COLO668 (cell line): ENCODE results near the gene DIAPH2.
"Not testable (repeated sequence)": the region's sequence is repeated elsewhere in the genome, so short reads cannot be mapped to it uniquely, and the experiment has no call there.

Experiments
- DNase-seq: peaks from one replicate; lab custom pipeline; 2025; ENCODE audit not compliant: unreplicated experiment; lab: John Stamatoyannopoulos, UW

The DIAPH2 gene

GRCh38 chrX:96714393-96714792 is 29.8 kb downstream of the DIAPH2 start:
- not testable (repeated sequence) for DNase-seq

- DNase-seq: no peak
Observed at GRCh38 chrX:96715481-96715880, 30.8 kb downstream of the DIAPH2 start.

GRCh38 chrX:96719161-96719875 is 34.7 kb downstream of the DIAPH2 start:
- no peak for DNase-seq

- DNase-seq: no peak
Observed at GRCh38 chrX:96721354-96721753, 36.7 kb downstream of the DIAPH2 start.

GRCh38 chrX:96722781-96723180 is 38.1 kb downstream of the DIAPH2 start:
- no peak for DNase-seq

GRCh38 chrX:96729053-96729452 is 44.4 kb downstream of the DIAPH2 start:
- DNase-seq: no peak

- DNase-seq: no peak
Observed at GRCh38 chrX:96729868-96730643, 45.4 kb downstream of the DIAPH2 start.

GRCh38 chrX:96731000-96731399 is 46.4 kb downstream of the DIAPH2 start:
- DNase-seq: not testable (repeated sequence)

GRCh38 chrX:96743367-96744073 is 58.9 kb downstream of the DIAPH2 start:
- no peak for DNase-seq

- no peak for DNase-seq
Observed at GRCh38 chrX:96752781-96753180, 68.1 kb downstream of the DIAPH2 start.

GRCh38 chrX:96753230-96753629 is 68.6 kb downstream of the DIAPH2 start:
- DNase-seq: no peak

- DNase-seq: no peak
Observed at GRCh38 chrX:96756491-96756890, 71.8 kb downstream of the DIAPH2 start.

GRCh38 chrX:96761566-96761965 is 76.9 kb downstream of the DIAPH2 start:
- DNase-seq: no peak

- no peak for DNase-seq
Observed at GRCh38 chrX:96763608-96764007, 79.0 kb downstream of the DIAPH2 start.

GRCh38 chrX:96764864-96765263 is 80.2 kb downstream of the DIAPH2 start:
- no peak for DNase-seq

GRCh38 chrX:96770315-96770714 is 85.7 kb downstream of the DIAPH2 start:
- DNase-seq: no peak

- DNase-seq: no peak
Observed at GRCh38 chrX:96771486-96771885, 86.8 kb downstream of the DIAPH2 start.

GRCh38 chrX:96774116-96774515 is 89.5 kb downstream of the DIAPH2 start:
- DNase-seq: no peak

GRCh38 chrX:96776966-96777365 is 92.3 kb downstream of the DIAPH2 start:
- DNase-seq: no peak

- no peak for DNase-seq
Observed at GRCh38 chrX:96791559-96791958, 106.9 kb downstream of the DIAPH2 start.

- no peak for DNase-seq
Observed at GRCh38 chrX:96792047-96792446, 107.4 kb downstream of the DIAPH2 start.

GRCh38 chrX:96798982-96799381 is 114.3 kb downstream of the DIAPH2 start:
- no peak for DNase-seq
